ENCODE data around the gene XBP1. TPM values are rescaled to one million over a fixed set of nuclear protein-coding genes. Genes with fewer than 3 reads are reported as not detected.

The XBP1 gene
- total RNA-seq = 162 TPM in 2 replicates

GRCh38 chr22:28800308-28801041 is at the start of gene XBP1:
Gene XBP1, minus strand, starts transcription at chr22:28800569.

GRCh38 chr22:28772633-28773460 is 27.5 kb downstream of the XBP1 start, which contains the start of gene CCDC117:
Gene CCDC117, plus strand, starts transcription at chr22:28772695. Its CDS starts 155 bp downstream, at chr22:28772850.

Other genes starting within 250 kb of the XBP1 start
- gene TTC28, start 120.7 kb downstream of the XBP1 start, total RNA-seq = 11.0 and 16.0 TPM in 2 replicates
- 20.5 and 28.9 TPM in 2 replicates for gene CHEK2, start 58.7 kb downstream of the XBP1 start, total RNA-seq
- gene HSCB, start 58.5 kb downstream of the XBP1 start, total RNA-seq = 29.1 and 30.5 TPM in 2 replicates
- gene CCDC117, start 27.9 kb downstream of the XBP1 start, total RNA-seq = 9.5 and 12.4 TPM in 2 replicates
- 5.5 TPM in 2 replicates for gene ZNRF3, start 83.0 kb upstream of the XBP1 start, total RNA-seq

Data from bronchus fibroblast of lung (primary cell).